Globus pallidus (tissue), 1 donor: ENCODE measurements around the gene FLNB.
A peak's percentile ranks its signal among the peaks of the same experiment; 100 is the strongest.
"Not testable (repeated sequence)": the region's sequence is repeated elsewhere in the genome, so short reads cannot be mapped to it uniquely, and the experiment has no call there.

Experiments used
- DNase-seq: peaks from one replicate; pipeline ENCODE4 v3.0.0-alpha.2; 2015; ENCODE audit warnings: low spot score

The FLNB gene

GRCh38 chr3:57980416-57980815 lies 27.8 kb upstream of the FLNB start:
- DNase-seq, result no peak

- no peak for DNase-seq
These were observed 26.6 kb upstream of the FLNB start for GRCh38 chr3:57981483-57982087.

- peak; percentile 27 for DNase-seq
These were observed 25.5 kb upstream of the FLNB start for GRCh38 chr3:57982561-57983243.

GRCh38 chr3:57983734-57984518 lies 24.3 kb upstream of the FLNB start:
- DNase-seq, result peak; percentile 51

- DNase-seq, result no peak
These were observed 22.8 kb upstream of the FLNB start for GRCh38 chr3:57985176-57985983.

GRCh38 chr3:57985984-57986246 lies 22.3 kb upstream of the FLNB start:
- no peak for DNase-seq

- DNase-seq, result no peak
These were observed 22.0 kb upstream of the FLNB start for GRCh38 chr3:57986261-57986660.

GRCh38 chr3:57989198-57989597 lies 19.0 kb upstream of the FLNB start:
- DNase-seq, result not testable (repeated sequence)

GRCh38 chr3:57989646-57990045 lies 18.6 kb upstream of the FLNB start:
- DNase-seq, result no peak

GRCh38 chr3:57992452-57993213 lies 15.6 kb upstream of the FLNB start:
- DNase-seq, result no peak

- DNase-seq, result no peak
These were observed 9.6 kb upstream of the FLNB start for GRCh38 chr3:57998366-57999283.

- no peak for DNase-seq
These were observed 8.7 kb upstream of the FLNB start for GRCh38 chr3:57999417-58000115.

GRCh38 chr3:58000306-58001085 lies 7.7 kb upstream of the FLNB start:
- DNase-seq, result no peak

- DNase-seq, result no peak
These were observed 7.1 kb upstream of the FLNB start for GRCh38 chr3:58001086-58001467.

- DNase-seq, result no peak
These were observed 6.2 kb upstream of the FLNB start for GRCh38 chr3:58001979-58002378.

- no peak for DNase-seq
These were observed 5.1 kb upstream of the FLNB start for GRCh38 chr3:58003093-58003492.

GRCh38 chr3:58004973-58005372 lies 3.2 kb upstream of the FLNB start:
- DNase-seq, result no peak

GRCh38 chr3:58005669-58006068 lies 2.6 kb upstream of the FLNB start:
- no peak for DNase-seq

- DNase-seq, result no peak
These were observed 1.6 kb upstream of the FLNB start for GRCh38 chr3:58006661-58007060.
